Measurements from ENCODE around the gene SPO11.

The SPO11 gene

GRCh38 chr20:57390604-57391438, 61.2 kb downstream of the SPO11 start, which contains the start of gene RBM38:
RBM38 (plus strand) TSS chr20:57391396; CDS start chr20:57391582, 186 bp downstream.
- FAIRE-seq (peak; percentile 91), DNase-seq (ENCODE audit: insufficient read length) (peak; percentile 85)
- 0 out of 2 replicates have a peak, but pooled peaks have one; percentile 27 for TF ChIP-seq TAF1 (IDR thresholded peaks at IDR 0.05; ENCODE audit: borderline replicate concordance, low read depth, low read length)
- peak; percentile 9; the same call in 1 of the 2 replicates for TF ChIP-seq POLR2AphosphoS5 (IDR thresholded peaks at IDR 0.05; ENCODE audit: low read depth, low read length)
- no peak; the same call in 1 of the 2 replicates for TF ChIP-seq POLR2A (IDR thresholded peaks at IDR 0.05; ENCODE audit: low read depth, low read length)

GRCh38 chr20:57391439-57392301, 62.1 kb downstream of the SPO11 start:
- TF ChIP-seq POLR2A (IDR thresholded peaks at IDR 0.05; ENCODE audit: low read depth, low read length), result peak; percentile 73; the same call in 1 of the 2 replicates
- no peak; the same call in 1 of the 2 replicates for TF ChIP-seq POLR2AphosphoS5 (IDR thresholded peaks at IDR 0.05; ENCODE audit: low read depth, low read length)
- TF ChIP-seq TAF1 (IDR thresholded peaks at IDR 0.05; ENCODE audit: borderline replicate concordance, low read depth, low read length), result no peak
- DNase-seq (ENCODE audit: insufficient read length) (no peak), FAIRE-seq (no peak)

DNA sequence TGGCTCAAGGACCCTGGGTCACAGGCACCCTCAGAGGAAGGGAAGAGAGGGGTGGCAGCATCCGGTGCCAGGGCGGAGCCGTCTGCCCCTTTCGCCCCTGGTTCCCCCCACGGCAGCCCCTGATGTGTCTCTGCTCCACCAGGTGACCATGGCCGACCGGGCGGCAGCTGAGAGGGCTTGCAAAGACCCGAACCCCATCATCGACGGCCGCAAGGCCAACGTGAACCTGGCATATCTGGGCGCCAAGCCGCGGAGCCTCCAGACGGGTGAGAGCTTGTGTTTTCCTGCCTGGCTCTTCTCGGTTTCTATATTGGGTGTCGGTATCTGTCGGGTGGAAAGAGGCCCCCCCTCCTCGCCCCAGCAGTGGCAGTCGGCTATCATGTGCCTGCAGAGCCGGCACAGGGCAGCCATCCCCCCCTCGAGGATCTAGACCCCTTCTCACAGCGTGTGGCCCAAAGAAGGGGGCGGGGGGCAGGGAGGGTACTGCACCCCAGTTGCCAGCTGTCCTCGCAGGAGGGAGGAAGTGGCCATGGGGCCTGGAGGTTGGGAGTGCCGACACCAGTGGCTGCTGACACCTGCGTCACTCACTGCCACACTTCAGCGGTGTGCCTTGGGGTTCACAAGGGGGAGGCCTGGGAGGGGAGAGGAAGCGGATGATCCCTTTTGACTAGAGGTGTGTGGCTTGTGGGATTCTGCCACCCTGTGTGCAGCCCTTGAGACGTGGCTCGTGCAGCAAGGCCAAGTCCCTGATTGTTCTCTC, 63.1 kb downstream of the SPO11 start:
- DNase-seq (ENCODE audit: insufficient read length) (no peak), FAIRE-seq (peak; percentile 88)
- TF ChIP-seq TAF1 (IDR thresholded peaks at IDR 0.05; ENCODE audit: borderline replicate concordance, low read depth, low read length) (no peak), POLR2AphosphoS5 (IDR thresholded peaks at IDR 0.05; ENCODE audit: low read depth, low read length) (no peak; the same call in 1 of the 2 replicates), POLR2A (IDR thresholded peaks at IDR 0.05; ENCODE audit: low read depth, low read length) (no peak; the same call in 1 of the 2 replicates)
